Endothelial cell of umbilical vein (primary cell): ENCODE measurements around the gene PTPN2. TPM values are rescaled to one million over a fixed set of nuclear protein-coding genes. Genes with fewer than 3 reads are reported as not detected.

ENCODE experiments used
- BruUV-seq: library from RNA; stranded (reverse); fragments of 400-500 nt; replicated peaks from 2 replicates; lab custom pipeline; 2021; lab: Mats Ljungman, UMichigan
- CTCF ChIA-PET: fragments of 300-600, 350-600 bp; sonication (Branson Sonifier 250); formaldehyde crosslinking; loops from one replicate; lab custom pipeline; 2021; ENCODE audit warnings: antibody characterized with exemption, inconsistent platforms; lab: Charles Lee
- POLR2A ChIA-PET: fragments of 300-600, 350-600 bp; sonication (Branson Sonifier 250); formaldehyde crosslinking; loops from one replicate; lab custom pipeline; 2021; ENCODE audit warnings: antibody characterized with exemption, inconsistent platforms; lab: Charles Lee
- DNase-seq: peaks from one replicate; pipeline ENCODE4 v3.0.0-alpha.2; 2011; ENCODE audit warnings: low read depth, low spot score
- FAIRE-seq: peaks from 2 replicates; lab custom pipeline; 2011; peaks lifted over from hg19 to GRCh38; lab: Jason Lieb, UNC
- H2AFZ ChIP-seq: 2 replicates; pipeline ENCODE4 v1.6.0; 2012; ENCODE audit warnings: low read depth, low read length, control low read depth, inconsistent platforms
- H3K27ac ChIP-seq: 2 replicates; pipeline ENCODE4 v1.5.1; 2011; ENCODE audit warnings: low read depth, mild to moderate bottlenecking, control low read depth, low read length, moderate library complexity; ENCODE audit not compliant: insufficient read depth
- H3K27me3 ChIP-seq, 2 experiments: 2 replicates each; pipeline versions ENCODE4 v1.6.0 to v1.6.1; 2011; ENCODE audit warnings: low read length in 2 of 2, mixed read lengths in 1 of 2; ENCODE audit not compliant: control insufficient read depth in 2 of 2, insufficient read depth in 2 of 2
- H3K36me3 ChIP-seq, 2 experiments: 2 replicates in 1 of 2; 3 replicates in 1 of 2; pipeline ENCODE4 v1.5.1; 2011; ENCODE audit warnings: low read length in 2 of 2, mild to moderate bottlenecking in 1 of 2, moderate library complexity in 1 of 2; ENCODE audit not compliant: control insufficient read depth in 2 of 2, insufficient read depth in 2 of 2; ENCODE audit errors: extremely low read depth in 1 of 2
- H3K4me1 ChIP-seq: 3 replicates; pipeline ENCODE4 v1.5.1; 2011; ENCODE audit warnings: mild to moderate bottlenecking, low read length; ENCODE audit not compliant: control insufficient read depth, insufficient read depth; ENCODE audit errors: extremely low read depth
- H3K4me2 ChIP-seq: 2 replicates; pipeline ENCODE4 v1.6.1; 2011; ENCODE audit warnings: low read length, control low read depth, mixed read lengths; ENCODE audit not compliant: insufficient read depth
- H3K4me3 ChIP-seq, 3 experiments: fragments of 200-600 bp in 1 of 3; sonication (generic), shearing (Covaris generic) in 1 of 3; replicated peaks in 1 of 3; 2 replicates each; pipeline ENCODE4 v1.5.1; 2011 to 2016; ENCODE audit warnings: control low read depth in 3 of 3, low read length in 3 of 3, mild to moderate bottlenecking in 2 of 3, inconsistent platforms in 1 of 3, low read depth in 1 of 3, moderate library complexity in 1 of 3; ENCODE audit not compliant: insufficient read depth in 1 of 3
- H3K79me2 ChIP-seq: 2 replicates; pipeline ENCODE4 v1.6.0; 2012; ENCODE audit warnings: low read length, inconsistent platforms; ENCODE audit not compliant: control insufficient read depth, insufficient read depth
- H3K9ac ChIP-seq: replicated peaks from 2 replicates; pipeline ENCODE3; 2011; ENCODE audit warnings: low read length, control low read depth; ENCODE audit not compliant: insufficient read depth; ENCODE audit errors: extremely low read depth
- H3K9me1 ChIP-seq: replicated peaks from 3 replicates; pipeline ENCODE4 v1.6.0; 2011; ENCODE audit warnings: mild to moderate bottlenecking, low read length; ENCODE audit not compliant: control insufficient read depth, insufficient read depth; ENCODE audit errors: extremely low read depth
- H3K9me3 ChIP-seq: replicated peaks from 2 replicates; pipeline ENCODE4 v1.5.1; 2012; ENCODE audit warnings: low read length, inconsistent platforms; ENCODE audit not compliant: control insufficient read depth, insufficient read depth
- H4K20me1 ChIP-seq: replicated peaks from 2 replicates; pipeline ENCODE3; 2011; ENCODE audit warnings: mild to moderate bottlenecking, low read length; ENCODE audit not compliant: control insufficient read depth, insufficient read depth; ENCODE audit errors: extremely low read depth
- EZH2 ChIP-seq: IDR thresholded peaks from 2 replicates; pipeline ENCODE4 v1.6.1; 2012; ENCODE audit warnings: borderline replicate concordance, low read depth, mild to moderate bottlenecking, moderate library complexity, low read length, inconsistent platforms; ENCODE audit not compliant: severe bottlenecking
- FOS ChIP-seq: IDR thresholded peaks from 2 replicates; pipeline ENCODE4 v1.6.1; 2011; ENCODE audit warnings: mild to moderate bottlenecking, low read length, moderate library complexity, borderline replicate concordance; ENCODE audit not compliant: insufficient read depth
- GATA2 ChIP-seq: IDR thresholded peaks from 2 replicates; pipeline ENCODE4 v1.7.0; 2011; ENCODE audit warnings: low read depth, mild to moderate bottlenecking, moderate library complexity, mixed read lengths, low read length; ENCODE audit not compliant: insufficient read length, insufficient read depth
- JUN ChIP-seq: IDR thresholded peaks from 2 replicates; pipeline ENCODE4 v1.6.1; 2011; ENCODE audit warnings: borderline replicate concordance, low read depth; ENCODE audit not compliant: insufficient read length, insufficient read depth
- MAX ChIP-seq: IDR thresholded peaks from 2 replicates; pipeline ENCODE4 v1.6.1; 2011; ENCODE audit not compliant: insufficient read depth, insufficient read length
- MYC ChIP-seq: IDR thresholded peaks from one replicate; pipeline ENCODE4 v1.6.1; 2011; ENCODE audit warnings: mild to moderate bottlenecking, low read depth, low read length
- POLR2A ChIP-seq: IDR thresholded peaks from 2 replicates; pipeline ENCODE4 v1.6.1; 2012; ENCODE audit warnings: low read depth, mild to moderate bottlenecking, control low read depth, low read length
- POLR2AphosphoS5 ChIP-seq: IDR thresholded peaks from 2 replicates; pipeline ENCODE4 v1.6.1; 2012; ENCODE audit warnings: low read depth, mild to moderate bottlenecking, control low read depth, low read length, moderate library complexity; ENCODE audit not compliant: insufficient read depth
- dilution Hi-C: fragments of 300-500 bp; cut with MboI; formaldehyde crosslinking; loops from one replicate; pipeline ENCODE4 v1.15.0; 2019; ENCODE audit warnings: low sequenced_read_pairs; ENCODE audit not compliant: extremely low pct_ligation_motif_present
- intact Hi-C: fragments of 100-400 bp; cut with micrococcal nuclease; formaldehyde crosslinking; loops from one replicate; pipeline ENCODE4 v1.10.0; 2022
- polyA plus RNA-seq, 4 experiments: library from polyadenylated mRNA; depleted of rRNA in 3 of 4; stranded (reverse) in 3 of 4; unstranded in 1 of 4; fragments of >200 nt; gene quantifications; 2 replicates each; pipeline versions ENCODE4 v1.2.1 to v1.2.3, GENCODE V29; 2011 to 2012; ENCODE audit warnings: missing spikeins in 1 of 4
- total RNA-seq: library from RNA; stranded (reverse); gene quantifications from 2 replicates; pipeline ENCODE4 v1.2.3, GENCODE V29; 2021
- TF ChIP-seq, protein P1 (sequence below), 2 donors: IDR thresholded peaks; 1 replicate in 1 of 2; 2 replicates in 1 of 2; pipeline ENCODE4 v1.5.1; 2011; ENCODE audit warnings: low read length in 2 of 2, mild to moderate bottlenecking in 2 of 2, moderate library complexity in 2 of 2, control low read depth in 1 of 2, inconsistent platforms in 1 of 2, low read depth in 1 of 2; ENCODE audit not compliant: insufficient read depth in 1 of 2; ENCODE audit errors: extremely low read depth in 1 of 2

Gene PTPN2
- total and polyA plus RNA-seq, 2 donors (not counting 3 experiments of a cell fraction or from before 2014, with no cell fraction given), result 8.2 to 20.9 TPM

- intact Hi-C loops, result no loop called here
- TF ChIP-seq EZH2 (no peak), MYC (no peak), POLR2A (no peak), FOS (no peak), GATA2 (no peak), MAX (no peak), JUN (no peak), POLR2AphosphoS5 (no peak)
- TF ChIP-seq, protein P1, sequence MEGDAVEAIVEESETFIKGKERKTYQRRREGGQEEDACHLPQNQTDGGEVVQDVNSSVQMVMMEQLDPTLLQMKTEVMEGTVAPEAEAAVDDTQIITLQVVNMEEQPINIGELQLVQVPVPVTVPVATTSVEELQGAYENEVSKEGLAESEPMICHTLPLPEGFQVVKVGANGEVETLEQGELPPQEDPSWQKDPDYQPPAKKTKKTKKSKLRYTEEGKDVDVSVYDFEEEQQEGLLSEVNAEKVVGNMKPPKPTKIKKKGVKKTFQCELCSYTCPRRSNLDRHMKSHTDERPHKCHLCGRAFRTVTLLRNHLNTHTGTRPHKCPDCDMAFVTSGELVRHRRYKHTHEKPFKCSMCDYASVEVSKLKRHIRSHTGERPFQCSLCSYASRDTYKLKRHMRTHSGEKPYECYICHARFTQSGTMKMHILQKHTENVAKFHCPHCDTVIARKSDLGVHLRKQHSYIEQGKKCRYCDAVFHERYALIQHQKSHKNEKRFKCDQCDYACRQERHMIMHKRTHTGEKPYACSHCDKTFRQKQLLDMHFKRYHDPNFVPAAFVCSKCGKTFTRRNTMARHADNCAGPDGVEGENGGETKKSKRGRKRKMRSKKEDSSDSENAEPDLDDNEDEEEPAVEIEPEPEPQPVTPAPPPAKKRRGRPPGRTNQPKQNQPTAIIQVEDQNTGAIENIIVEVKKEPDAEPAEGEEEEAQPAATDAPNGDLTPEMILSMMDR (IDR thresholded peaks at IDR 0.05; ENCODE audit: extremely low read depth in 1 of 2, insufficient read depth in 1 of 2, low read depth in 1 of 2, low read length in 2 of 2), result no peak
- FAIRE-seq, result no peak
- Histone ChIP-seq H3K4me1 (no peaks in the 10 kb centered on the region), H3K27me3 (no peaks in the 10 kb centered on the region), H3K9me1 (no peaks in the 10 kb centered on the region), H3K36me3 (no peaks in the 10 kb centered on the region), H4K20me1 (no peaks in the 10 kb centered on the region), H3K79me2 (peaks cover 12% of the 10 kb centered on the region), H3K4me3 (no peak overlapping the region), H3K9ac (no peak overlapping the region), H3K27ac (no peak overlapping the region), H3K4me2 (no peak overlapping the region), H2AFZ (no peak overlapping the region), H3K9me3 (no peaks in the 10 kb centered on the region)
- no TSS peak for BruUV-seq
- POLR2A ChIA-PET, result no interaction called here
- dilution Hi-C loops, result no loop called here
- no peak for DNase-seq
- CTCF ChIA-PET, result no interaction called here
Observed at GRCh38 chr18:12872408-12872807, 11.6 kb downstream of the PTPN2 start.
